Posterior cingulate gyrus (tissue), 11 donors: ENCODE measurements around the gene CYTH3.
"Not testable (repeated sequence)": the region's sequence is repeated elsewhere in the genome, so short reads cannot be mapped to it uniquely, and the experiment has no call there.

Source experiments
- DNase-seq, 10 donors: peaks; one replicate each; pipeline versions ENCODE4 v3.0.0 to v3.0.0-alpha.2; 2020 to 2021; ENCODE audit warnings: mixed read lengths in 3 of 10
- intact Hi-C: fragments of 100-400 bp; cut with DNase I; formaldehyde crosslinking; loops from one replicate; pipeline ENCODE4 v1.15.1; 2023

CYTH3 gene

GRCh38 chr7:6159097-6159483 lies 113.3 kb downstream of the CYTH3 start:
- DNase-seq: no peak
- intact Hi-C loops: no loop called here

- DNase-seq: peak in 5 of 10 donors; percentile 49 to 92 (median 61)
- intact Hi-C loops: no loop called here
Measured at GRCh38 chr7:6158424-6159096, 113.9 kb downstream of the CYTH3 start.

GRCh38 chr7:6157685-6158423 lies 114.6 kb downstream of the CYTH3 start:
- intact Hi-C loops: no loop called here

GRCh38 chr7:6156734-6157133 lies 115.7 kb downstream of the CYTH3 start:
- DNase-seq: peak in 1 of 10 donors; percentile 57
- intact Hi-C loops: no loop called here

More at GRCh38 chr7:6157685-6158423, 114.6 kb downstream of the CYTH3 start:
- peak in 2 of 10 donors; percentile 70 to 79 for DNase-seq

- DNase-seq: peak in 1 of 10 donors; percentile 62
- intact Hi-C loops: no loop called here
Measured at GRCh38 chr7:6155596-6155995, 116.8 kb downstream of the CYTH3 start.

- intact Hi-C loops: no loop called here
- peak in 2 of 10 donors; percentile 73 to 84 for DNase-seq
Measured at GRCh38 chr7:6154542-6155404, 117.7 kb downstream of the CYTH3 start.

GRCh38 chr7:6153646-6154541 lies 118.5 kb downstream of the CYTH3 start:
- intact Hi-C loops: no loop called here
- peak in 2 of 10 donors; percentile 73 to 88 for DNase-seq

- peak in 2 of 10 donors; percentile 62 to 69 for DNase-seq
- intact Hi-C loops: no loop called here
Measured at GRCh38 chr7:6151994-6152735, 120.3 kb downstream of the CYTH3 start.

GRCh38 chr7:6151527-6151926 lies 120.9 kb downstream of the CYTH3 start:
- intact Hi-C loops: not testable (repeated sequence)
- DNase-seq: peak in 2 of 10 donors; percentile 32 to 56

GRCh38 chr7:6149996-6150395 lies 122.4 kb downstream of the CYTH3 start:
- peak in 1 of 10 donors; percentile 49 for DNase-seq
- intact Hi-C loops: no loop called here

- intact Hi-C loops: no loop called here
- DNase-seq: peak in 2 of 10 donors; percentile 48 to 74
Measured at GRCh38 chr7:6148724-6149360, 123.6 kb downstream of the CYTH3 start.

GRCh38 chr7:6147627-6148026 lies 124.8 kb downstream of the CYTH3 start:
- DNase-seq: peak in 1 of 10 donors; percentile 60
- intact Hi-C loops: no loop called here

- intact Hi-C loops: no loop called here
Measured at GRCh38 chr7:6146666-6147065, 125.8 kb downstream of the CYTH3 start.

GRCh38 chr7:6143997-6144396 lies 128.4 kb downstream of the CYTH3 start:
- DNase-seq: no peak
- intact Hi-C loops: no loop called here

More at GRCh38 chr7:6146666-6147065, 125.8 kb downstream of the CYTH3 start:
- no peak for DNase-seq

GRCh38 chr7:6142871-6143380 lies 129.5 kb downstream of the CYTH3 start:
- DNase-seq: peak in 1 of 10 donors; percentile 59
- intact Hi-C loops: no loop called here

GRCh38 chr7:6139189-6139996 lies 133.0 kb downstream of the CYTH3 start:
- DNase-seq: no peak
- intact Hi-C loops: no loop called here

GRCh38 chr7:6136475-6136874 lies 135.9 kb downstream of the CYTH3 start:
- intact Hi-C loops: no loop called here
- no peak for DNase-seq

GRCh38 chr7:6133249-6133648 lies 139.2 kb downstream of the CYTH3 start:
- intact Hi-C loops: no loop called here
- no peak for DNase-seq
